ENCODE measurements around the gene HPN. TPM values are rescaled to one million over a fixed set of nuclear protein-coding genes. Genes with fewer than 3 reads are reported as not detected.
A peak's percentile ranks its signal among the peaks of the same experiment; 100 is the strongest.

HPN gene
- total RNA-seq, 1 donor from 2014 or later, result 3.4 TPM

GRCh38 chr19:35031072-35031881 is 10.2 kb upstream of the HPN start:
- Histone ChIP-seq H3K27me3 (ENCODE audit: low read depth) (no peaks in the 10 kb centered on the region), H3K4me1 (peaks cover 22% of the 10 kb centered on the region), H3K27ac (replicated peaks) (peak overlapping the region; percentile 65), H3K4me3 (peak overlapping the region; percentile 69), H3K9me3 (replicated peaks) (no peaks in the 10 kb centered on the region), H3K36me3 (peaks cover 27% of the 10 kb centered on the region)
- intact Hi-C loops (cut with micrococcal nuclease), result no loop called here
- no peak for TF ChIP-seq CTCF (IDR thresholded peaks at IDR 0.05; ENCODE audit: borderline replicate concordance)
- peak; percentile 54 for DNase-seq

DNA sequence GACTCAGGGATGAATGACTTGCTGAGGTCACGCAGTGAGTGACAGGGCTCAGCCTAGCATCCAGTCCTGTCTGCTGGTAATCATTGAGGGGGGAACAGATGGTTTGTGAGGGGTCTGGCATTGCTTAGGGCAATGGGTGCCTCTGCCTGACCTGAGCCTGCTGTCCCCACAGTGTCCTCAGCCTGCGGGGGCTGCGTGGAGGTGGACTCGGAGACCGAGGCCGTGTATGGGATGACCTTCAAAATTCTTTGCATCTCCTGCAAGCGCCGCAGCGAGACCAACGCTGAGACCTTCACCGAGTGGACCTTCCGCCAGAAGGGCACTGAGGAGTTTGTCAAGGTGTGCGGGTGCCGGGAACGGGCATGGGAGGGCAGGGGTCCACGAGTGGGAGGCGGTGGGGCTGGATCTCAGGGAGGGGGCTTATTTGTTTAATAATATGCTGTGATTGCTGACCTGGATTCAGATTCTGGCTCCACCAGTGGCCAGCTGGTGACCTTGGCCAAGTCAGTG is 9.1 kb upstream of the HPN start:
- no peak for TF ChIP-seq CTCF (IDR thresholded peaks at IDR 0.05; ENCODE audit: borderline replicate concordance)
- no peak for DNase-seq
- H3K4me1 ChIP-seq, result peaks cover 26% of the 10 kb centered on the region

GRCh38 chr19:35033067-35034004 is 8.2 kb upstream of the HPN start:
- TF ChIP-seq CTCF (IDR thresholded peaks at IDR 0.05; ENCODE audit: borderline replicate concordance), result no peak
- H3K4me3 ChIP-seq, result no peak overlapping the region

More for the DNA sequence above, 9.1 kb upstream of the HPN start:
- no peak overlapping the region for H3K27ac ChIP-seq (replicated peaks)
- no peaks in the 10 kb centered on the region for H3K27me3 ChIP-seq (ENCODE audit: low read depth)
- intact Hi-C loops (cut with micrococcal nuclease), result no loop called here
- H3K36me3 ChIP-seq, result peaks cover 16% of the 10 kb centered on the region
- no peak overlapping the region for H3K4me3 ChIP-seq
- no peaks in the 10 kb centered on the region for H3K9me3 ChIP-seq (replicated peaks)

DNA sequence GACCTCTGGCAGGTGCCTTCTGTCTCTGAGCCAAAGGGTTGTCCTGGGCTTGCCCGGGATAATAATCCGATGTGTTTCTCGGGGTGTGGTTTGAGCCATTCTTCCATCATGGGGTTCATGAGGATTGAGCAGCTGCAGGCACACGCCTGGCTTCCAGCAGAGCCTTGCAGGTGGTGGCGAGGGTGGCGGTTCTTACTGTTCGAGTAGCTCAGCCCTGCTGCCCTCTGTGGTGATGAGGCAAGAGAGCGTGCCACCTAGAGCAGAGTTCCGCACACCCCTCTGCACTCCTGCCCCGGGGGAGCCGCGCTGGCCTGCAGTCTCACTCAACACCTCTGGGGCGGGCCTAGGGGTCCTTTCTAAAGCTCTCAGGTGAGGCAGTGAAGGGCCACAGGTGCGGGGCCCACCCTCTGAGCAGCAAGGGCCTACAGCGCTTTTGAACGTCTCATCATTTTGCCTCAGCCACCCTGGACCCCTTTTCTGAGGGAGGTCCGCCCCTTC is 7.5 kb upstream of the HPN start:
- intact Hi-C loops (cut with micrococcal nuclease), result no loop called here
- no peak for DNase-seq
- Histone ChIP-seq H3K36me3 (peaks cover 14% of the 10 kb centered on the region), H3K9me3 (replicated peaks) (no peaks in the 10 kb centered on the region), H3K4me1 (peaks cover 42% of the 10 kb centered on the region), H3K27me3 (ENCODE audit: low read depth) (no peaks in the 10 kb centered on the region), H3K27ac (replicated peaks) (no peak overlapping the region), H3K4me3 (no peak overlapping the region)
- TF ChIP-seq CTCF (IDR thresholded peaks at IDR 0.05; ENCODE audit: borderline replicate concordance), result no peak

More at GRCh38 chr19:35033067-35034004, 8.2 kb upstream of the HPN start:
- no peak for DNase-seq
- Histone ChIP-seq H3K27ac (replicated peaks) (no peak overlapping the region), H3K4me1 (peaks cover 35% of the 10 kb centered on the region), H3K27me3 (ENCODE audit: low read depth) (no peaks in the 10 kb centered on the region), H3K36me3 (peaks cover 14% of the 10 kb centered on the region), H3K9me3 (replicated peaks) (no peaks in the 10 kb centered on the region)
- intact Hi-C loops (cut with micrococcal nuclease), result no loop called here
